Stimulated activated CD8-positive, alpha-beta memory T cell treated with anti-CD3 and anti-CD28 coated beads, Interleukin-2, amount 100 ng/mL, for 1 hour (primary cell): ENCODE results near the gene SMIM33.
A peak's percentile ranks its signal among the peaks of the same experiment; 100 is the strongest.
"Not testable (repeated sequence)": the region's sequence is repeated elsewhere in the genome, so short reads cannot be mapped to it uniquely, and the experiment has no call there.

Experiments used
- DNase-seq, 2 donors: peaks; one replicate each; pipeline ENCODE4 v3.0.0-alpha.2; 2020; ENCODE audit warnings: low read depth in 2 of 2

SMIM33 gene

DNA sequence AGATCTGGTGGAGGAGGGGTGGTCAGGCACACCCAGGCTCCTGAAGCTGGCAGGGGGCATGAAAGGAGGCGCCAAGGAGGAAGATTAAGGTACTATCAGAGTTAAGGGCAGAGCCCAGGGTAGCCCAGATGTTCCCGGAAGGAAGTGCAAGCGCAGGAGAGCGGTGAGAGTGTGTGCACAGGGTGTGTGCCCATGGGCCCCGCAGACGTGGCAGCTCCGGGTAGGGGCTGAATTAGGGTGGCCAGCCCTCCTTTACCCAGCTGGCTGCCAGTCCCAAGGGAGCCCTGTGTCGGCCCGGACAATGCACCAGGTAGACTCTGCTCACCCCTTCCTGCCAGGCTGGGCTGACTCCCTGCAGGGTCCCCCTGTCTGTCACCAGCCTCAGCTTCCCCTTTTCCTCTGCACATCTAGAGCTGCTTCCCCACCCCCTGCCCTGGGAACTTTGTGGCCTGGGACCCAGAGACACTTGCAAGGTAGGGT lies at the start of gene SMIM33:
Gene SMIM33, plus strand, starts transcription at position 184 of the 480 bp plus-strand sequence. Its CDS starts 118 bp downstream, at position 302.
- DNase-seq = no peak

DNA sequence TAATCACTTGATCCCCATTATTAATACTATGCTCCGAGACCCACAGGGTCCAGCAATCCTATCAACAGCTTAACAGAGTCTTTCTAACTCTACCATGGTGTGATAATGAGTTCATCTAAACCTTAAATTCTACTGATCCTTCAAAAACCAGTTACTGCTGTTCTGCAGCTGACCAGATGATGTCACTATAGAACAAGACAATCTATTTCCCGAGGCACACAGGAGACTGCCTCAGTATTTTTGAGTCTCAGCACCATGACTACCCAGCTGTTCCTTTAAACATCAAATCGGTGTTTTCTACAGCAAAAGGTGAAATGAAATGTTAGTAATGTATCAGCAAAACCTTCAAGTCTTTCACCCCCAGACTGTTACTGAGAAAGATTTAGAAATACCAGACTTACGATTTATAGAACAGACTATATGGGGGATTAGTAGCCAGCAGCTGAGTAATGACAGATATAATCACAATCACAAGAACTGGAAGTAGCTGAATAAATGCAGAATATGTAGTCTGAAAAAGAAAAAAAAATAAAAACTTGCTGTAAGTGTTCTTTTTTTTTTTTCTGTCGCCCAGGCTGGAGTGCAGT lies 48.4 kb upstream of the SMIM33 start:
- peak in 1 of 2 donors; percentile 10 for DNase-seq

DNA sequence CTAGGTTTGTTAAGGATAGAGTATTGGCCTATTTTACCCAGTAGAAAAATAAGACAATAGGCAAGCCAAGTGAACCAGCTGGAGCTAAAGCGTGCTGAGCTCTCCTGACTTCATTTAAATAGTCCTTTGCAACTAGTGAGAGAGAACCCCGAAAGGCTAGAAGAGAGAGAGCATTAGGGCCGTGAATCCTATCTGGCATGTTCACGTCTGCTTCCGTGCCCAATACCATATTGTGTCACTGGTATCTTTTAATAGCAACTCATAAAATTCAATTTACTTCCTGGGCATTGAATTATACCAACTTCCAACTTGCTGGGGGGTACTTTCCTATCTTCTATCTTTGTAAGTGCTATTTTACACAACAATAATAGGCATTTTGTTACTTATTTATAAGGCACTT lies 45.3 kb upstream of the SMIM33 start:
- no peak for DNase-seq

DNA sequence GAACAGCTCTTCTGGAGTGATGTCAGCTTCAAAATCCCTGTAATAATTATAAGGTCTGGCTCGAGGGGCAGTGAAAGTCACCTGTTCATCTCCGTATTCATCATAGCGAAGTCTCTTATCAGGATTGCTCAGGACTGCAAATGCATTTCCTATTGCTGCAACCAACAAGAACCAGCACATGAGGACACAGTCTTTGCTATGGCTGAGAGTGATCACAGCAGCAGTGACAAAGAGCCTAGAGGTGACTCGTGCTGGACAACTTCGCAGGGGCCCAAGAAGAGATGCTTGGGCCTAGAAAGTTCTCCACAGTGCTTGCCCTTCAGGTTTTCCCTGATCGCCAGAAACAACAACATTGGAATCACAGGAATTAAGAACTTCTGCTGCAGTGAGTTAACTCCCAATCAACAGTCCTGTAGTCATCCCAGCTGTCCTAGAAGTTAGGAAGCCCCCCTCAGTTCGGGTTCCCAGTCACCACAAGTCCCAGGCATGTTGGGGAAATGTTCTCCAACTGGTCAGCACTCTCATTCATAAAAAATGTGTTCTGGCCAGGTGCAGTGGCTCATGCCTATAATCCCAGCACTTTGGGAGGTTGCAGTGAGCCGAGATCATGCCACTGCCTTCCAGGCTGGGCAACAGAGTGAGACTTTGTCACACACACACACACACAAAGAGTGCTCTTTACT lies 44.5 kb upstream of the SMIM33 start:
- no peak for DNase-seq

DNA sequence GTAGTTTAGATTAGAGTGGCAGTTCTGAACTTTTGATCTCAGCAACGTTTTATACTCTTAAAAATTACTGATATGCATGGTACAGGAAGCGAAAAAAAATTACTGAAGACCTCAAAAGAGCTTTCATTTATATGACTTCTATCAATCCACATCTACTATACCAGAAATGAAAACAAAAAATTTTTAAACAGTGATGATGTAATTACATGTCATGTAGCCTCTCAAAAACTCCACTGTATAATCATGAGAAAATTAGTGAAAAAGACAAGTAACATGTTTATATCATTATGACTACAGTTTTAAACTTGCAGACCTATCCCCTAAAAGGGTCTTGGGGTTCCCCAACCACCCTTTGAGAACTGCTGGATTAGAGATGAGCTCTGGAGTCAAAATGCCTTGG lies 40.8 kb upstream of the SMIM33 start:
- no peak for DNase-seq

DNA sequence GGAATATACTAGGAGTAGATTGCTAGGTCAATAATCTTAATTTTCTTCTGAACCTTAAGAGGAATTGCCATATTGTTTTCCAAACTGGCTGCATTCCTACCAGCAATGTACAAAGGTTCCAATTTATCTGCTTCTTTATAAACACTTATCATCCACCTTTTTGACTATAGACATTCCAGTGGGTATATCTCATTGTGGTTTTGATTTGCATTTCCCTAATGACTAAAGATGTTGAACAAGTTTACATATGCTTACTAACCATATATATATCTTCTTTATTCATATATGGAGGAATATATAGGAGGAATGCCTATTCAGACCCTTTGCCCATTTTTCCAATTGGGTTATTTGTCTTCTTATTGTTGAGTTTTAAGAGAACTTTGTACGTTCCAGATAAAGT lies 39.1 kb upstream of the SMIM33 start:
- no peak for DNase-seq

DNA sequence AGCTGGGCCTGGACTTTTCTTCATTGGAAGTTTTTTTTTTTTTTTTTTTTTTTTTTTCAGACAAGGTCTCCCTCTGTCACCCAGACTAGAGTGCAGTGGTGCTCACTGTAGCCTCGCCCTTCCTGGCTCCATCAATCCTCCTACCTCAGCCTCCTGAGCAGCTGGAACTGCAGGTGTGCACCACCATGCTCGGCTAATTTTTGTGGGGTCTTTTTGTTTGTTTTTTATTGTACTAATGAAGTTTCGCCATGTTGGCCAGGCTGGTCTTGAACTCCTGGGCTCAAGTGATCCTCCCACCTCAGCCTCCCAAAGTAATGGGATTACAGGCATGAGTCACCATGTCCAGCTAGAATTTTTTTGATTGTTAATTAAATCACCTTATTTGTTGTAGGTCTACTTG lies 35.1 kb upstream of the SMIM33 start:
- DNase-seq = no peak

DNA sequence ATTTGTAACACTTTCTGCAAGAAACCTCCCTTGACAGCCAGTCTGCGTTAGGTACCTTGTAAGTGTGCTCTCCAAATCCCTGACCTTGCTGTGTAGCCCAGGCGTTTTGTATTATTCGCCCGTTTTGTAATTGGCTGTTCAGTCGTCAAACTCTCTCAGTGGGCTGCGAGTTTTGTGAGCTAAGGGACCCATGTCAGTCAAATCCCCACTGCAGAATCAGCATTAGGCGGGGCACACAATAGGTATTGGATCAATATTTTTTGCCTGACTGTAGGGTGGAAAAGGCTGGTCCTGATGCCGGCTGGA lies 32.1 kb upstream of the SMIM33 start:
- no peak for DNase-seq

DNA sequence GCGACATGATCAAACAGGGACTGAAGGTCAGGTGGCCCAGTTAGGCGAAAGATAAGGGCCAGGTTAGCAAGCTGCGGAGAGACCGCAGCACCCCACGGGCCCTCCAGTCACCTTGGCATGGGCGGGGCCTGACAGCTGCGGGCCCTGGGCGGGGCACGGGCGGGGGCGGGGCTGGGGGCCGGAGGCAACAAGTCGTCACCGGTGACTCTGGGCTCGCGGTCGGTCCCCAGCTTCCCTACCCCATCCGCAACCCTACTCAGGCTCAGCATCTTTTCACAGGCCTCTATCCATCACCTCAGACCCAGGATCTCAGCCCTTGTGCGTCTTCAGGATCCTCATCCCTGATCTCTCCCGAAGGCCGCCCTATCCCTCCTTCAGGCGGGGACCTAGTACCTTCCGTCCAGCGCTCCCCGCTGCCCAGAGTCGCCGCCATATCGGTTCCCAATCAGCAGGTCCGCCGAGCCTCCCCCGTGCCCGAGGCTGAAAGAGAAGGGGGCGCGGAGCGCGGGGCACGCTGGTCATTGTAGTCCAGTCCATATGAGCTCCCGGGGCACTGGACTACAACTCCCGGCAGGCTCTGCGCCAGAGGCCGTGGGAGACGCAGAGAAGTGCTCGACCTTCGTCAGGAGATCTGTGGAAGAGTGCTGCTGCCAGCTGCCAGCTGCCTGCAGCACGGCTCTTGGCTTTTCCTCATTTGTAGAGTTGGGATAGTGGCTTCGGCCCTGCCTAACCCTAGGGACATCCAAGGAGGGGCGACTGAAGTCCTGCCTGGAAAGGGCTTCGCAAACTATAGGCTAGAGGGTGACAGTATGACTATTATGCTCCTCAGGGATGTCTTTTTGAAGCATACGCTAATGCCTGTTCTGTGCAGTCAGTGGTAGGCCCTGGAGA lies 31.5 kb upstream of the SMIM33 start, which contains the start of gene DNAJC18:
Gene DNAJC18, minus strand, starts transcription at position 513 of the 891 bp plus-strand sequence. Its CDS starts 80 bp downstream, at position 433.
- DNase-seq = peak; percentile 71 to 83

DNA sequence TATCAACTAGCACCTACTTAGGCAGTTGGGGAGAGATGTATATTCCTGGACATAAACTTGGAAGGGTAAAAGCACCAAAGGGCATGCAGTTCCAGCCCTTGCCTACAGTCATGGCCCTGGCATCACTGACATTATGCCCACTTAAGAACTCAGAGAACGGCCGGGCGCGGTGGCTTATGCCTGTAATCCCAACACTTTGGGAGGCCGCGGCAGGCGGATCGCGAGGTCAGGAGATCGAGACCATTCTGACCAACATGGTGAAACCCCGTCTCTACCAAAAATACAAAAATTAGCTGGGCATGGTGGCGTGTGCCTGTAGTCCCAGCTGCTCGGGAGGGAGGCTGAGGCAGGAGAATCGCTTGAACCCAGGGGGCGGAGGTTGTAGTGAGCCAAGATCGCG lies 30.4 kb upstream of the SMIM33 start:
- DNase-seq = not testable (repeated sequence)

DNA sequence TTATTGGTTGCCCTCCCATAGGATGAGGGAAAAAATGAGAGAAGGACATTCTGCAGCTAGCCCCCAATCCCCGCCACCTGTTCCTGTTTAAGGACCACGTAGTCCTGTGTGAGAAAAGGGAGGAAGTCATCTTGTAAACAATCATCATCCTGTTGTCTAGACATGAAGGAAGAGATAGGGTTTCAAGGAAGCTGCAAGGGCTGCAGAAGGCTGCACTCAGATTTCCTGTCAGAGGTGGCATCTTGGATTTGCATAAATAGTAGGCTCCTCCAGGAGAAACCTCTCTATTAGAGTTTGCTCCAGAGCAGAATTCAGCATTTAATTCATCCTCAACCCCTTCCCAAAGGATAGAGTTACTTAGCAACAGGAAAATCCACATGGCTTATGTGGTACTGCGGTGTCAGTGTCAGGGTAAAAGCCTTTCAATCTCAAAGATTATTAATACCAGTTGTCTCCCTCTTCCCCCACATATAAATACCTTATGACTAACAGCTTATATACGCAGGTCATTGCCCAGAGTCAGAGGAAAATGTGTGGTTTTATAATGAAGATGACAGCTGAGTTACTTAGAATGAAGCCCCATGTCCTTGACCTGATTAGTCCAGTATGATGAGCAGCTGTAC lies 26.9 kb upstream of the SMIM33 start:
- DNase-seq = no peak

DNA sequence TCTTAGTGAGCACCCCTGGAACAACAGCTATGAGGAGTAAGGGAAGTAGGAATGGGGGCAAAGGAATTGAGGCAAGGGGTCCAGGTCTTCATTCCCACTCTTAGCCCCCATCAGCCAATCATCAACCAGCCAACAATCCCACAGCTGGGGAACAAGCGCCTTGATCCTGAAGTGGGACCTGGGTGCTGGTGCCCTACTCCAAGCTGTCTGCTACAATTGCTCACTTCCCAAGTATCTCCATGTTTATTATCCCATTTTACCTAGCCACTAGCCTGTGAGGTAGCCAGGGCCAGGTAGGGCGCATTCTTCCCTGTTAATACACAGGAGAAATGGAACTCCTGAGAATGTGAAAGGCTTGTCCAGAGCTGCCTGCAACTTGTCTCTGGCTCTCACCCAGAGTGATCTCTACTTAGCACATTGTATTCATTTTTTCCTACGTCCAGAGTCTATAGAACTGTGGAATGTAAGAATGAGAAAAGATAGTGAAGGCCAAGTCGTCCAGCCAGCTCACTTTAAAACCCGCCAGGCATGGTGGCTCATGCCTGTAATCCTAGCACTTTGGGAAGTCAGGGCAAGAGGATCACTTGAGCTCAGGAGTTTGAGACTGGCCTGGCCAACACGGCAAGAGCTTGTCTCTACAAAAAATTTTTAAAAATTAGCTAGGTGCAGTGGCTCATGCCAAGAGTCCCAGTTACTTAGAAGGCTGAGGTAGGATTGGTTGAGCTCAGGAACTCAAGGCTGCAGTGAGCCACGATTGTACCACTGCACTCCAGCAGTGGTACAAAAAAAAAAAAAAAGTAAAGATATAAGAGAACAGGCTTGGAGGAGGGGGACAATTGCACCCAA lies 25.3 kb upstream of the SMIM33 start:
- DNase-seq = no peak

DNA sequence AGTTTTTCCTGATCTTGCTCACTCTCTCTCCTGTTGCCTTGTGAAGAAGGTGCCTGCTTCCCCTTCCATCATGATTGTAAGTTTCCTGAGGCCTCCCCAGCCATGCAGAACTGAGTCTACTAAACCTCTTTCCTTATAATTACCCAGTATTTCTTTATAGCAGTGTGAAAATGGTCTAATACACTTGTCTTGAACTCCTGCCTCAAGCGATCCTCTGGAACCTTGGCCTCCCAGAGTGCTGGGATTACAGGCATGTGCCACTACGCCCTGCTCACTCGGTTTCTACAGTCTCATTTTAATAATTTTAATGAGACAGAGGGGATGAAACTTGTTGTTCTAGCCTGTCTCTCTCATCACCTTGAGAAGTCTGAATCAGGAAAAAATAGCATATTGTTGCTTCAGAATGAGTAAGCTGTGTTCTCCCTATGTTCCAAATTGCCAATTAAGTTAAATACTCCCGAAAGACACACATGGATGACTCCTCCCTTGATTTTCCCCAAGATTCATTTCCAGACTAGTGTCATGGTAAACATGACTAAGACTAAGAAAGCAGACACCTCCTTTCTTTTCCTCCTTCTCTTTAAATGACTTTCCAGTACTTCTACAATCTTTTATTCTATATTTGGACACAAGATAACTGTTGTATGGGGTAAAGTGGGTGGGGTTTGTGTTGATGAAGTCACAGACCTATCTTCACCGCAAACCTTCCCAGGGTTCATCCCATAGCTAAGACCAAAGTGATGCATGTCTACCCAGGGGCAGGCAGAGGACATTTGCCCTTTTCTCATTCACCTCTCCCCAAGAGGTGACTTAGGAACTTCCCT lies 23.6 kb upstream of the SMIM33 start:
- no peak for DNase-seq

DNA sequence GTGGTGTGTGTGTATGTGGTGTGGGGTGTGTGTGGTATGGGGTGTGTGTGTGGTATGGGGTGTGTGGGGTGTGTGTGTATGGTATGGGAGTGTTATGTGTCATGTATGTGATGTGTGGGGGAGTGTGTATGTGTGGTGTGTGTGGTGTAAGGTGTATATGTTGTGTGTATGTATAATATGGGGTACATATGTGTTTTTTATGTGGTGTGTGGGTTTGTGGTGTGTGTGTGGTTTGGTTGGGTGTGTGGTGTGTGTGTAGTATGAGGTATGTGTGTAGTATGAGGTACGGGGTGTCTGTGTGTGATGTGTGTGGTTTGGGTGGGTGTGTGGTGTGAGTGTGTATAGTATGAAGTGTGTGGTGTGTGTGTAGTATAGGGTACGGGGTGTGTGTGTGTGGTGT lies 19.6 kb upstream of the SMIM33 start:
- DNase-seq = no peak

DNA sequence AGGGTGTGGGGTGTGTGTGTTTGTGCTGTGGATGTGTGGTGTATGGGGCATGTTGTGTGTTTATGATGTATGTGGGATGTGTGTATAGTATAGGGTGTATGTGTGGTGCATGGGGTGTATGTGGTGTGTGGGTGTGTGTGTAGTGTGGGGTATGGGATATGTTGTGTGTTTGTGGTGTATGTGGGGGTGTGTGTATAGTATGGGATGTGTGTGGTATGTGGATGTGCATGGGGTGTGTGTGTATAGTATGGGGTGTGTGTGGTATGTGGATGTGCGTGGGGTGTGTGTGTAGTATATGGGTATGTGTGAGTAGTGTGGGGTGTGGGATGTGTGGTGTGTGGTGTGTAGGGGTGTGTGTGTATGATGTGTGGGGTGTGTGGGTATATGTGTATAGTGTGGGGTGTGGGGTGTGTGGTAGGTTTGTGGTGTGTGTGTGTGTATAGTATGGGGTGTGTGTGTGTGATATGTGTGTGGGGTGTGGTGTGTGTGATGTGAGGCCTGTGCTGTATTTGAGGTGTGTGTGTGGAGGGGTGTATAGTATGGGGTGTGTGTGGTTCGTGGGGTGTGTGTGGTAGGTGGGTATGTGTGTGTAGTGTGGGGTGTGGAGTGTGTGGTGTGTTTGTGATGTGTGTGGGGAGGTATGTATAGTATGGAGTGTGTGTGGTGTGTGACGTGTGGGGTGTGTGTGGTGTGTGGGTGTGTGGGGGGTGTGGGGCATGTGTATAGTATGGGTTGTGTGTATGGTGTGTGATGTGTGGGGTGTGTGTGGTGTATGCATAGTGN lies 18.7 kb upstream of the SMIM33 start:
- no peak for DNase-seq

DNA sequence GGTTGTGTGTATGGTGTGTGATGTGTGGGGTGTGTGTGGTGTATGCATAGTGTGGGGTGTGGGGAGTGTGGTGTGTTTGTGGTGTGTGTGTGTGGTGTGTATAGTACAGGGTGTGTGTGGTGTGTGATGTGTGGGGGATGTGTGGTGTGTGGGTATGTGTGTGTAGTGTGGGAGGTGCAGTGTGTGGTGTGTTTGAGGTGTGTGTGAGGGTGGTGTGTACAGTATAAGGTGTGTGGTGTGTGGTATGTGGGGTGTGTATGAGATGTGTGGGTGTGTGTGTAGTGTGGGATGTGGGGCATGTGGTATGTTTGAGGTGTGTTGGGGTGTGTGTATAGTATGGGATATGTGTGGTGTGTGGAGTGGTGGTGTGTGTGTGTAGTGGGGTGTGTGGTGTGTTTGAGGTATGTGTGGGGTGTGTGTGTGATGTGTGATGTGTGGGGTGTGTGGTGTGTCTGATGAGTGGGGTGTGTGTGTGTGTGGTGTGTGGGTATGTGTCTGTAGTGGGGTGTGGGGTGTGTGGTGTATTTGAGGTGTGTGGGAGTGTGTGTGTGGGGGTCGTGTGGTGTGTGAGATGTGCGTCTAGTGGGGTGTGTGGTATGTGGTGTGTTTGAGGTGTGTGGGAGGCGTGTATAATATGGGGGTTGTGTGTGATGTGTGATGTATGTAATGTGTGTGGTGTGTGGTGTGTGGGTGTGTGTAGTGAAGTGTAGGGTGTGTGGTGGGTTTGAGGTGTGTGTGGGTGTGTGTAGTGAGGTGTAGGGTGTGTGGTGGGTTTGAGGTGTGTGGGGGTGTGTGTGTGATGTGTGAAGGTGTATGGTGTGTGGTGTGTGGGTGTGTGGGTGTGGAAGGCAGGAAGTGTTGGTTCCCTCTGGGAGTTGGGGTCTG lies 16.9 kb upstream of the SMIM33 start:
- peak in 1 of 2 donors; percentile 22 for DNase-seq

DNA sequence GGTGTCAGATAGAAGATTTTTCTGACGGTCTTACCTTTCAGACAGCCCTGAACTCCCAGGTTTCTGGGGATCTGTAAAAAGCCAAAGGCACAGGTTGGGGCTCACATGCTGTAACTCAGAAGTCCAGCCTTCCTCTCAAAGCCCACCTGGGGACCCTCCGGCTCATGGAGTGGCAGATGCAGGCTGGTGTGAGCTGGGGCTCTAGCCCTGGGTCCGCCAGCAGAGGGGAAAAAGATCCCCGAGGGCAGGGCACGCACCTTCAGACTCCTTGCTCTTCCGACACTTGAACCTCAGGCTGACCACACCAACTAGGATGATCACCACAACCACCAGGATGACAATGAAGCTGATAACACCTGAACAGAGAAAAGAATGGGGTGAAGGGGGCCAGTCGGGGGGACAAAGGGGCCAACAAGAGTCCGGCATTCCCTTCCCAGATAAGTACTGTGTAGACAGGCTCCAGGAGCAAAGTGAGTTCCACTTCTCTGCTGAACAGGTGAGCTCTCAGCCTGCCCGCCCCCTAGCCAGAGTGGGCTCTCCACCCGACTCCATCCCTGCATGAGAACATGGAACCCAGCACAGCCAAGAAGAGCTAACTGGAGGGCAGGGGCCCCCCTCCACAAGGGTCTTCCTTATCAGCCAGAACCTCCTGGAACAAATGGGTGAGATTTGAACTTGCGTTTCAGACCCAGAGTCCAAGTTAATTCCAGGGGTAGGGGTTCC lies 16.1 kb upstream of the SMIM33 start:
- DNase-seq = no peak

DNA sequence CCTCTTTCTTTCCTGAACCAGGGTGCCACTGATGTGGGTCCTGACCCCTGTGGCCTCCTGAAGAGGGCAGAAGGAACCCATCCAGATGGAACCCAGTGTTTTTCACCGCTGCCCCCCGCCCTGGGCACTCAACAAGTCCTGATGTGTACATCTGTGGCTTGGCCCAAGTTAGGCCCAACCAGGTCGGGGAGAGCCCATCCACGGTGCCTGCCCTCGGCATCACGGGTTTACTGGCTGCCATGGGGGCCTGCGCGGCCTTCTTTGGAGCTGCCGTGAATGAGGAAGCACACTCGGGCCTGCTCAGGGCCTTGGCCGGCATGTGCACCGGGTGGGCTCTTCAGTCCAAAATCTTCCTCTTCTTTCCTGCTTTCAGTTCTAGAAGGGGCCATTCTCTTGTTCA lies 14.0 kb upstream of the SMIM33 start:
- DNase-seq = no peak
